ENCODE data around the gene MEMO1. TPM values are rescaled to one million over a fixed set of nuclear protein-coding genes. Genes with fewer than 3 reads are reported as not detected.

The MEMO1 gene
- total RNA-seq, 1 experiment from 2014 or later: 66.0 TPM

GRCh38 chr2:31823558-31823957, 187.2 kb downstream of the MEMO1 start:
- POLR2A ChIA-PET (ENCODE audit: low non-redundant PET): no interaction called here
- no peak overlapping the region for H3K27ac ChIP-seq (ENCODE audit: low read depth, low read length, poor library complexity, severe bottlenecking)
- TF ChIP-seq CTCF (conservative IDR thresholded peaks at IDR 0.05; ENCODE audit: low read depth, low read length): no peak
- TF ChIP-seq EZH2 (IDR thresholded peaks at IDR 0.05; ENCODE audit: borderline replicate concordance, low read depth, low read length, poor library complexity, severe bottlenecking): no peak
- no TSS peak for BruUV-seq (replicated peaks)
- no peak overlapping the region for H3K4me3 ChIP-seq (ENCODE audit: low read depth, low read length, poor library complexity, severe bottlenecking)
- H3K36me3 ChIP-seq (ENCODE audit: insufficient read depth, low read length, poor library complexity, severe bottlenecking): no peaks in the 10 kb centered on the region
- intact Hi-C loops (cut with micrococcal nuclease; ENCODE audit: unreplicated experiment): no loop called here
- no peaks in the 10 kb centered on the region for H3K4me1 ChIP-seq (ENCODE audit: insufficient read depth, low read length, poor library complexity, severe bottlenecking)
- CTCF ChIA-PET: no interaction called here
- H3K27me3 ChIP-seq (replicated peaks; ENCODE audit: insufficient read depth, low read depth, low read length, poor library complexity): no peaks in the 10 kb centered on the region
- H3K9me3 ChIP-seq (ENCODE audit: low read depth, low read length, poor library complexity, severe bottlenecking): no peaks in the 10 kb centered on the region
- no peak for DNase-seq (ENCODE audit: low spot score)

DNA sequence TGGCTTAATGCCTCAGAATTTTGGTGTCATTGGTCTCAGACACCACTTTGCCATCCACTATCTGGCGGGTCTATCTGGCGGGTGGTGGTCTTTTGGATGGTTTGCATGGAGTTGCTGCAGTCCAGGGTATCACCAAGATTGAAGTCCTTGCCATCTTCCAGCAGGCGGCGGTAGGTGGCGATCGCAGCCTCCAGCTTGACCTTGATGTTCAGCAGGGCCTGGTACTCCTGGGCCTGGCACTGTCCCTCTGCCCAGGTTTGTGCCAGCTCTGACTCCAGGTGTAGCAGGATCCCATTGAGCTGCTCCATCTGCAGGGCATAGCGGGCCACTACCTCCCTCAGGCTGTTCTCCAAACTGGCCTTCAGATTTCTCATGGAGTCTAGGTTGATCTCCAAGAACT, 188.2 kb downstream of the MEMO1 start:
- ChIA-PET POLR2A (ENCODE audit: low non-redundant PET) (no interaction called here), CTCF (no interaction called here)
- H3K27ac ChIP-seq (ENCODE audit: low read depth, low read length, poor library complexity, severe bottlenecking): no peak overlapping the region
- intact Hi-C loops (cut with micrococcal nuclease; ENCODE audit: unreplicated experiment): no loop called here
- H3K27me3 ChIP-seq (replicated peaks; ENCODE audit: insufficient read depth, low read depth, low read length, poor library complexity): no peaks in the 10 kb centered on the region
- BruUV-seq (replicated peaks): no TSS peak
- no peak overlapping the region for H3K4me3 ChIP-seq (ENCODE audit: low read depth, low read length, poor library complexity, severe bottlenecking)
- no peak for DNase-seq (ENCODE audit: low spot score)
- no peaks in the 10 kb centered on the region for H3K4me1 ChIP-seq (ENCODE audit: insufficient read depth, low read length, poor library complexity, severe bottlenecking)
- no peaks in the 10 kb centered on the region for H3K36me3 ChIP-seq (ENCODE audit: insufficient read depth, low read length, poor library complexity, severe bottlenecking)
- no peaks in the 10 kb centered on the region for H3K9me3 ChIP-seq (ENCODE audit: low read depth, low read length, poor library complexity, severe bottlenecking)
- TF ChIP-seq EZH2 (IDR thresholded peaks at IDR 0.05; ENCODE audit: borderline replicate concordance, low read depth, low read length, poor library complexity, severe bottlenecking): no peak
- no peak for TF ChIP-seq CTCF (conservative IDR thresholded peaks at IDR 0.05; ENCODE audit: low read depth, low read length)

Other genes with a start within 250 kb of the MEMO1 start
- 90.8 and 96.2 TPM in 2 replicates for gene DPY30, start 28.8 kb upstream of the MEMO1 start, total RNA-seq (2021)
- 40.2 and 40.6 TPM in 2 replicates for gene SPAST, start 52.5 kb upstream of the MEMO1 start, total RNA-seq (2021)
- gene SLC30A6, start 154.9 kb upstream of the MEMO1 start, total RNA-seq (2021): 23.0 and 23.3 TPM in 2 replicates